H1 (cell line): Measurements from ENCODE around the gene DIPK2A. TPM values are rescaled to one million over a fixed set of nuclear protein-coding genes. Genes with fewer than 3 reads are reported as not detected.

ENCODE experiments used
- CTCF ChIA-PET: fragments of 300-600 bp; sonication (Branson Sonifier 250); formaldehyde crosslinking; loops from one replicate; lab custom pipeline; 2021; ENCODE audit not compliant: partially characterized antibody; lab: Charles Lee
- POLR2A ChIA-PET: fragments of 300-600 bp; sonication (Branson Sonifier 250); formaldehyde crosslinking; loops from one replicate; lab custom pipeline; 2021; ENCODE audit warnings: inconsistent platforms; ENCODE audit not compliant: partially characterized antibody; lab: Charles Lee
- DNase-seq, 2 experiments: peaks; one replicate each; pipeline versions ENCODE4 v3.0.0 to v3.0.0-alpha.2; 2010 to 2022; ENCODE audit warnings: low spot score in 2 of 2, low read depth in 1 of 2, mixed read lengths in 1 of 2
- FAIRE-seq: peaks from 2 replicates; lab custom pipeline; 2011; peaks lifted over from hg19 to GRCh38; lab: Jason Lieb, UNC
- H2AFZ ChIP-seq: 2 replicates; pipeline ENCODE4 v1.8.1; 2012; ENCODE audit warnings: low read length, inconsistent platforms
- H2AK5ac ChIP-seq: 2 replicates; pipeline ENCODE4 v1.6.1; 2013; ENCODE audit warnings: low read depth, low read length
- H2BK120ac ChIP-seq: replicated peaks from 2 replicates; pipeline ENCODE3; 2013; ENCODE audit warnings: low read depth, low read length, inconsistent platforms
- H2BK12ac ChIP-seq: 2 replicates; pipeline ENCODE4 v1.6.1; 2013; ENCODE audit warnings: low read depth, low read length
- H2BK15ac ChIP-seq: 2 replicates; pipeline ENCODE4 v1.6.1; 2013; ENCODE audit warnings: low read length
- H2BK20ac ChIP-seq: 2 replicates; pipeline ENCODE4 v1.6.1; 2013; ENCODE audit warnings: low read length
- H2BK5ac ChIP-seq: 2 replicates; pipeline ENCODE4 v1.6.1; 2013; ENCODE audit warnings: low read depth, low read length
- H3K14ac ChIP-seq: 2 replicates; pipeline ENCODE4 v1.6.1; 2013; ENCODE audit warnings: inconsistent platforms; ENCODE audit not compliant: insufficient read length
- H3K18ac ChIP-seq: 2 replicates; pipeline ENCODE4 v1.6.1; 2013; ENCODE audit warnings: low read length; ENCODE audit errors: extremely low read depth
- H3K23ac ChIP-seq: 2 replicates; pipeline ENCODE4 v1.6.1; 2013; ENCODE audit warnings: inconsistent platforms; ENCODE audit not compliant: insufficient read length
- H3K23me2 ChIP-seq: 2 replicates; pipeline ENCODE4 v1.6.1; 2013; ENCODE audit warnings: low read depth, low read length
- H3K27ac ChIP-seq: 2 replicates; pipeline ENCODE4 v1.6.1; 2011; ENCODE audit warnings: low read depth, low read length, inconsistent platforms
- H3K27me3 ChIP-seq, 4 experiments: replicated peaks in 1 of 4; 1 replicate in 1 of 4; 2 replicates in 3 of 4; pipeline versions ENCODE4 v1.6.1 to v1.8.1; 2011 to 2013; ENCODE audit warnings: low read length in 3 of 4, mild to moderate bottlenecking in 3 of 4, inconsistent platforms in 2 of 4, mixed read lengths in 2 of 4, moderate library complexity in 1 of 4; ENCODE audit not compliant: control insufficient read depth in 3 of 4, insufficient read depth in 3 of 4; ENCODE audit errors: extremely low read depth in 1 of 4
- H3K36me3 ChIP-seq, 4 experiments: 2 replicates each; pipeline versions ENCODE4 v1.6.1 to v1.8.1; 2011 to 2013; ENCODE audit warnings: mild to moderate bottlenecking in 4 of 4, low read length in 3 of 4, moderate library complexity in 2 of 4, control low read depth in 1 of 4, inconsistent platforms in 1 of 4; ENCODE audit not compliant: insufficient read depth in 4 of 4, control insufficient read depth in 2 of 4
- H3K4ac ChIP-seq: replicated peaks from 2 replicates; pipeline ENCODE3; 2013; ENCODE audit warnings: low read length, low read depth, mixed read lengths, inconsistent platforms; ENCODE audit not compliant: insufficient read length
- H3K4me1 ChIP-seq, 4 experiments: replicated peaks in 1 of 4; 1 replicate in 1 of 4; 2 replicates in 3 of 4; pipeline versions ENCODE4 v1.6.1 to v1.8.1; 2011 to 2013; ENCODE audit warnings: low read length in 3 of 4, inconsistent platforms in 2 of 4, mixed read lengths in 1 of 4; ENCODE audit not compliant: insufficient read depth in 4 of 4, control insufficient read depth in 3 of 4
- H3K4me2 ChIP-seq, 2 experiments: 2 replicates each; pipeline versions ENCODE4 v1.6.1 to v1.8.1; 2011 to 2013; ENCODE audit warnings: low read depth in 2 of 2, low read length in 2 of 2, control low read depth in 1 of 2, inconsistent platforms in 1 of 2, mild to moderate bottlenecking in 1 of 2; ENCODE audit not compliant: insufficient read depth in 1 of 2
- H3K4me3 ChIP-seq, 4 experiments: fragments of 200-600, 300-600 bp in 1 of 4; sonication (generic), shearing (Covaris generic), sonication (Bioruptor Twin) in 1 of 4; 2 replicates each; pipeline versions ENCODE4 v1.5.1 to v1.8.1; 2011 to 2016; ENCODE audit warnings: low read length in 4 of 4, low read depth in 3 of 4, control low read depth in 2 of 4, inconsistent platforms in 2 of 4, mild to moderate bottlenecking in 2 of 4, mixed read lengths in 1 of 4, moderate library complexity in 1 of 4; ENCODE audit not compliant: insufficient read depth in 2 of 4; ENCODE audit errors: extremely low read depth in 1 of 4
- H3K56ac ChIP-seq: replicated peaks from 2 replicates; pipeline ENCODE3; 2013; ENCODE audit warnings: low read depth, mild to moderate bottlenecking, mixed read lengths, low read length, inconsistent platforms; ENCODE audit not compliant: insufficient read length
- H3K79me1 ChIP-seq: 2 replicates; pipeline ENCODE4 v1.6.1; 2013; ENCODE audit warnings: low read depth, low read length, control low read depth
- H3K79me2 ChIP-seq, 2 experiments: 2 replicates each; pipeline versions ENCODE4 v1.6.1 to v1.8.1; 2012 to 2013; ENCODE audit warnings: low read length in 2 of 2, mild to moderate bottlenecking in 2 of 2, inconsistent platforms in 1 of 2; ENCODE audit not compliant: insufficient read depth in 2 of 2, control insufficient read depth in 1 of 2
- H3K9ac ChIP-seq, 4 experiments: replicated peaks in 1 of 4; 1 replicate in 1 of 4; 2 replicates in 3 of 4; pipeline versions ENCODE4 v1.6.1 to v1.8.1; 2011 to 2013; ENCODE audit warnings: low read depth in 3 of 4, low read length in 3 of 4, control low read depth in 2 of 4, mild to moderate bottlenecking in 2 of 4, moderate library complexity in 2 of 4, inconsistent platforms in 1 of 4; ENCODE audit errors: extremely low read depth in 1 of 4
- H3K9me3 ChIP-seq, 2 experiments: 2 replicates each; pipeline versions ENCODE4 v1.6.1 to v1.8.1; 2012 to 2013; ENCODE audit warnings: mild to moderate bottlenecking in 2 of 2, moderate library complexity in 2 of 2, control low read depth in 1 of 2, inconsistent platforms in 1 of 2, low read depth in 1 of 2, low read length in 1 of 2, mixed read lengths in 1 of 2; ENCODE audit not compliant: insufficient read depth in 2 of 2
- H4K20me1 ChIP-seq, 2 experiments: replicated peaks in 1 of 2; 2 replicates each; pipeline versions ENCODE3 to v1.8.1; 2011 to 2013; ENCODE audit warnings: inconsistent platforms in 2 of 2, low read length in 2 of 2, mild to moderate bottlenecking in 1 of 2; ENCODE audit not compliant: insufficient read depth in 2 of 2, control insufficient read depth in 1 of 2
- H4K5ac ChIP-seq: 2 replicates; pipeline ENCODE4 v1.6.1; 2013; ENCODE audit warnings: low read length, low read depth, mixed read lengths, inconsistent platforms; ENCODE audit not compliant: insufficient read length
- H4K8ac ChIP-seq: 2 replicates; pipeline ENCODE4 v1.8.0; 2013; ENCODE audit warnings: mild to moderate bottlenecking, moderate library complexity, low read length, inconsistent platforms; ENCODE audit not compliant: insufficient read depth; ENCODE audit errors: extremely low read depth
- H4K91ac ChIP-seq: replicated peaks from 2 replicates; pipeline ENCODE3; 2013; ENCODE audit warnings: low read length, mixed read lengths, inconsistent platforms; ENCODE audit not compliant: insufficient read length
- CTBP2 ChIP-seq: IDR thresholded peaks from 2 replicates; pipeline ENCODE4 v1.7.0; 2011; ENCODE audit warnings: borderline replicate concordance, mild to moderate bottlenecking, moderate library complexity, mixed read lengths, low read length; ENCODE audit not compliant: insufficient read depth, insufficient read length
- EP300 ChIP-seq, 2 experiments: IDR thresholded peaks; 1 replicate in 1 of 2; 2 replicates in 1 of 2; pipeline ENCODE4 v1.6.1; 2011 to 2012; ENCODE audit warnings: low read depth in 2 of 2, low read length in 2 of 2, mild to moderate bottlenecking in 2 of 2, borderline replicate concordance in 1 of 2, inconsistent platforms in 1 of 2, moderate library complexity in 1 of 2
- GABPA ChIP-seq: IDR thresholded peaks from 2 replicates; pipeline ENCODE4 v1.6.1; 2011; ENCODE audit warnings: mild to moderate bottlenecking, low read length, moderate library complexity, borderline replicate concordance; ENCODE audit not compliant: insufficient read depth
- GTF2F1 ChIP-seq: IDR thresholded peaks from 2 replicates; pipeline ENCODE4 v1.6.1; 2012; ENCODE audit warnings: low read depth, low read length, improper control_type of control experiment, borderline replicate concordance
- JUN ChIP-seq: IDR thresholded peaks from 2 replicates; pipeline ENCODE4 v1.6.1; 2011; ENCODE audit warnings: low read depth, mild to moderate bottlenecking, improper control_type of control experiment, low read length
- JUND ChIP-seq: IDR thresholded peaks from 2 replicates; pipeline ENCODE4 v1.6.1; 2011; ENCODE audit warnings: mild to moderate bottlenecking, improper control_type of control experiment, low read length
- KDM4A ChIP-seq: IDR thresholded peaks from one replicate; pipeline ENCODE4 v1.7.1; 2012; ENCODE audit warnings: low read depth, mild to moderate bottlenecking, moderate library complexity, low read length, inconsistent platforms; ENCODE audit not compliant: severe bottlenecking
- RAD21 ChIP-seq, 2 experiments: IDR thresholded peaks in 1 of 2; conservative IDR thresholded peaks in 1 of 2; 2 replicates each; pipeline ENCODE4 v1.6.1; 2011; ENCODE audit warnings: low read depth in 2 of 2, low read length in 2 of 2, improper control_type of control experiment in 1 of 2, inconsistent platforms in 1 of 2, mild to moderate bottlenecking in 1 of 2, moderate library complexity in 1 of 2
- RXRA ChIP-seq: IDR thresholded peaks from 2 replicates; pipeline ENCODE4 v1.6.1; 2011; ENCODE audit warnings: low read depth, mild to moderate bottlenecking, low read length, moderate library complexity; ENCODE audit not compliant: insufficient read depth
- WGBS, 2 experiments: shearing (Covaris generic) in 1 of 2; methylation state at CpG; one replicate each; pipeline versions ENCODE4 v1.1.6 to v1.1.7; 2013 to 2015; ENCODE audit warnings: low lambda C conversion rate in 2 of 2, mixed read lengths in 2 of 2, inconsistent platforms in 1 of 2, low coverage in 1 of 2, missing lambda C conversion rate in 1 of 2; ENCODE audit not compliant: insufficient replicate concordance in 2 of 2, insufficient coverage in 1 of 2, insufficient read length in 1 of 2; ENCODE audit errors: extremely low coverage in 1 of 2, missing lambda C conversion rate in 1 of 2; 5-methylcytosine and 5-hydroxymethylcytosine counted together
- polyA plus RNA-seq, 7 experiments: library from polyadenylated mRNA; depleted of rRNA in 3 of 7; stranded (reverse) in 5 of 7; unstranded in 2 of 7; fragments of >200 nt in 5 of 7; fragments of 200-250 nt in 2 of 7; gene quantifications; 1 replicate in 5 of 7; 2 replicates in 1 of 7; 4 replicates in 1 of 7; pipeline versions ENCODE4 v1.2.1 to v1.2.3, GENCODE V29; 2011 to 2013; ENCODE audit warnings: missing spikeins in 2 of 7, mixed read lengths in 2 of 7
- total RNA-seq: library from RNA; stranded (reverse); fragmentation: NEBNext Ultra II Directional; extraction: Animal tissue kit (Norgen Biotek cat#: 25700); gene quantifications from 2 replicates; pipeline ENCODE4 v1.2.1, GENCODE V29; 2021
- TF ChIP-seq, protein P1 (sequence below), 3 experiments: IDR thresholded peaks; 1 replicate in 2 of 3; 2 replicates in 1 of 3; pipeline versions ENCODE4 v1.5.1 to v1.6.1; 2011; ENCODE audit warnings: low read length in 3 of 3, mild to moderate bottlenecking in 3 of 3, inconsistent platforms in 2 of 3, low read depth in 1 of 3, moderate library complexity in 1 of 3; ENCODE audit not compliant: insufficient read depth in 1 of 3; ENCODE audit errors: control extremely low read depth in 1 of 3

Gene DIPK2A
- total and polyA plus RNA-seq, 2 of the 8 experiments (the other 6 are each of a cell fraction or from before 2014, with no cell fraction given): 18.4 to 28.7 TPM

DNA sequence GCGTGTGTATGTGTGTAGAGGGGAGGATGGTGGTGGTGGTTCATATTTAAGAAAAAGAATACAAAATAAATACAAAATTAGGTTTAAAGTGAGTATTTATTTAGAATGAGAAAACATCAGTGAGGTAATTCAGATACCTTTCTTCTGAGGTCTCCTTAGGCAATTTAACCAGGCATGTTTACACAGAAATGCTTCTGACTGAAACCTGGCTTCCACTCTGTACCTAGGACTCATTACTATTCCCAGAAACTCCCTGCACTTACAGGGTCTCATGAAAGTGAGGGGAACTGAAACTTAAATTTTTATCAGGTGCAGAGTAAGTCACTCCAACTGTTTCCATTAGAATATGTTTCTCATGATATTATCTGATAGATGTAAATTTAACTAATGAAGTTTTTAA is 10.3 kb upstream of the DIPK2A start:
- Histone ChIP-seq H2BK120ac (no peak overlapping the region), H2BK5ac (no peak overlapping the region), H3K23me2 (no peaks in the 10 kb centered on the region), H3K4ac (no peak overlapping the region), H2BK15ac (no peak overlapping the region), H3K56ac (no peak overlapping the region), H3K9ac (no peak overlapping the region), H3K79me1 (no peaks in the 10 kb centered on the region), H4K5ac (no peak overlapping the region), H2BK12ac (no peak overlapping the region), H3K27me3 (no peaks in the 10 kb centered on the region), H2AFZ (no peak overlapping the region), H2AK5ac (no peak overlapping the region), H3K9me3 (no peaks in the 10 kb centered on the region), H3K27ac (no peak overlapping the region), H3K79me2 (no peaks in the 10 kb centered on the region), H3K4me3 (no peak overlapping the region), H3K14ac (no peak overlapping the region), H3K36me3 (no peaks in the 10 kb centered on the region), H3K23ac (no peak overlapping the region), H4K8ac (no peak overlapping the region), H3K4me2 (no peak overlapping the region), H4K20me1 (no peaks in the 10 kb centered on the region), H3K4me1 (no peaks in the 10 kb centered on the region), H3K18ac (no peak overlapping the region), H4K91ac (no peak overlapping the region), H2BK20ac (no peak overlapping the region)
- no peak for FAIRE-seq
- ChIA-PET POLR2A (interaction anchor here (1.3 kb wide), 1 partner anchor 10 kb away, joined by 3 read pairs; no protein-coding TSS in a partner anchor), CTCF (interaction anchor here (0.7 kb wide), 1 partner anchor 48 kb away, joined by 3 read pairs; no protein-coding TSS in a partner anchor)
- WGBS, 2 experiments: 81% methylated on average over 1 of the region's 1 CpG; no CpG with 5 or more reads in 1 of the 2 experiments
- DNase-seq: no peak
- TF ChIP-seq GTF2F1 (no peak), KDM4A (no peak), GABPA (no peak), EP300 (IDR thresholded peaks at IDR 0.05; ENCODE audit: borderline replicate concordance in 1 of 2, low read depth in 2 of 2, low read length in 2 of 2) (no peak), RXRA (no peak), CTBP2 (no peak), JUN (no peak), RAD21 (IDR thresholded peaks at IDR 0.05 in 1 of 2, conservative IDR thresholded peaks at IDR 0.05 in 1 of 2; ENCODE audit: low read depth in 2 of 2, low read length in 2 of 2) (no peak), JUND (no peak)
- TF ChIP-seq, protein P1, sequence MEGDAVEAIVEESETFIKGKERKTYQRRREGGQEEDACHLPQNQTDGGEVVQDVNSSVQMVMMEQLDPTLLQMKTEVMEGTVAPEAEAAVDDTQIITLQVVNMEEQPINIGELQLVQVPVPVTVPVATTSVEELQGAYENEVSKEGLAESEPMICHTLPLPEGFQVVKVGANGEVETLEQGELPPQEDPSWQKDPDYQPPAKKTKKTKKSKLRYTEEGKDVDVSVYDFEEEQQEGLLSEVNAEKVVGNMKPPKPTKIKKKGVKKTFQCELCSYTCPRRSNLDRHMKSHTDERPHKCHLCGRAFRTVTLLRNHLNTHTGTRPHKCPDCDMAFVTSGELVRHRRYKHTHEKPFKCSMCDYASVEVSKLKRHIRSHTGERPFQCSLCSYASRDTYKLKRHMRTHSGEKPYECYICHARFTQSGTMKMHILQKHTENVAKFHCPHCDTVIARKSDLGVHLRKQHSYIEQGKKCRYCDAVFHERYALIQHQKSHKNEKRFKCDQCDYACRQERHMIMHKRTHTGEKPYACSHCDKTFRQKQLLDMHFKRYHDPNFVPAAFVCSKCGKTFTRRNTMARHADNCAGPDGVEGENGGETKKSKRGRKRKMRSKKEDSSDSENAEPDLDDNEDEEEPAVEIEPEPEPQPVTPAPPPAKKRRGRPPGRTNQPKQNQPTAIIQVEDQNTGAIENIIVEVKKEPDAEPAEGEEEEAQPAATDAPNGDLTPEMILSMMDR (IDR thresholded peaks at IDR 0.05; ENCODE audit: control extremely low read depth in 1 of 3, insufficient read depth in 1 of 3, low read depth in 1 of 3, low read length in 3 of 3): no peak
